ENCODE data around the gene NECTIN3. TPM values are rescaled to one million over a fixed set of nuclear protein-coding genes. Genes with fewer than 3 reads are reported as not detected.

NECTIN3 gene
- polyA plus RNA-seq, 3 donors: 2.9 to 6.8 (median 6.4) TPM

DNA sequence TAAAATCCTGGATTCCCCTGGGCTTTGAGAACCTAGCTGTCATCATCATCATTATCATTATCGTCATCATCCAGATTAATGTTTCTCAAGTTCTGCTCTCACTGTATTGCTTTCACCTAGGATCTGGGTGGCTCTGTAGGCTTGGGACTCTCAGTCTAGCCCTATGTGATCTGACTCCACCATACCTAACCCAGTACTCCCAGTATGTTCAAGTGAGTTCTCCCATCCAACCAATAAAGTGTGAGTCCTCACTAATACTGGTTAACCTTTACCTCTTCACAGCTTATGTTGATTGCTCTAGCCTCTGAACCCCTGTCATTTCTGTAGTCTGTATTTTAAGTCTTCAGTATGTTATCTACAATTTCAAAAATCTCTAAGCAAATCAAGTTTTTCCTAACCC, 102.3 kb downstream of the NECTIN3 start:
- 93 to 95% (median 93%) methylated on average over 1 of the region's 1 CpG for WGBS, 3 donors
- H3K27ac ChIP-seq (ENCODE audit: low read depth, low read length): no peak overlapping the region

GRCh38 chr3:111190518-111190917, 118.9 kb downstream of the NECTIN3 start:
- 94 to 98% (median 96%) methylated on average over 2 of the region's 2 CpGs for WGBS, 3 donors

DNA sequence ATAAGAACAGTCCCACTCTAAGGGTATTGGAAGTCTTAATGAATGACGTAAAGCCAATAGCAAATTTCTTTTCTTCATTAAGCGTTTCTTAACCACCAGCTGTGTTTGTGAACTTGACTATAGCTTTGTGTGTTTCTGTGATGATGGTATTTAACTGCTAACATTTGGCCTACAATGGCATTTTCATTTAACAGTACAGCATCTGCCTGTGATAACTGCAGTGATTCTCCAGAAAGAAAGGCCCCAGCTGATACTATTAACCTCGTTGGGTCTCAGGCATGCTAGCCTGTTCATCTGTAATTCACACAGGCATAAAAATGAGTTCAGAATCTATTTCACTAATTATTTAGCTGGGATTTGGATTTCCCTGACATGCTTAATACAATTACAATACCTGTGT, 121.9 kb downstream of the NECTIN3 start:
- no peak overlapping the region for H3K27ac ChIP-seq (ENCODE audit: low read depth, low read length)
- WGBS, 3 donors: 87 to 88% (median 87%) methylated on average over 3 of the region's 3 CpGs

More at GRCh38 chr3:111190518-111190917, 118.9 kb downstream of the NECTIN3 start:
- no peak overlapping the region for H3K27ac ChIP-seq (ENCODE audit: low read depth, low read length)

GRCh38 chr3:111194048-111194447, 122.4 kb downstream of the NECTIN3 start:
- H3K27ac ChIP-seq (ENCODE audit: low read depth, low read length): no peak overlapping the region
- WGBS, 3 donors: 90 to 100% (median 100%) methylated on average over 1 of the region's 1 CpG

- 71 to 82% (median 73%) methylated on average over 3 of the region's 3 CpGs for WGBS, 3 donors
- no peak overlapping the region for H3K27ac ChIP-seq (ENCODE audit: low read depth, low read length)
Observed at GRCh38 chr3:111197485-111197884, 125.9 kb downstream of the NECTIN3 start.

DNA sequence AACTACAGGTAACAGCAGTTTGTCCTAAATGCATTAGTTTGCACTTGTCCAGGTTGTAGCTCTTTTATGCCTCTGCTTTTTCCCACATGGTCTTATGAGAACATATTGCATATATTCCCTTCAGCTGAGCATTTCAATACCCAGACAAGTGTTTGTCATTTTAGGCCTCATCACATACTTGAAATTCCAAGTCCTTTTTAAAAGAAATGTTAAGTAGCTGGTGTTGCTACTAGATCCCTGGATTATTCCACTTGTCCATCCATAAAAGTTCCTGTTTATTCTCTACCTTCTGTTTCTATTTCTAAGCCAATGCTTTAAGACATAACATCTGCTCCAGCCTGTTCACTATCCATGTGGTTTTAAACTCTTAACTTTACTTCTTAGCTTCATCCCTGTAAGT, 128.4 kb downstream of the NECTIN3 start:
- no peak overlapping the region for H3K27ac ChIP-seq (ENCODE audit: low read depth, low read length)

DNA sequence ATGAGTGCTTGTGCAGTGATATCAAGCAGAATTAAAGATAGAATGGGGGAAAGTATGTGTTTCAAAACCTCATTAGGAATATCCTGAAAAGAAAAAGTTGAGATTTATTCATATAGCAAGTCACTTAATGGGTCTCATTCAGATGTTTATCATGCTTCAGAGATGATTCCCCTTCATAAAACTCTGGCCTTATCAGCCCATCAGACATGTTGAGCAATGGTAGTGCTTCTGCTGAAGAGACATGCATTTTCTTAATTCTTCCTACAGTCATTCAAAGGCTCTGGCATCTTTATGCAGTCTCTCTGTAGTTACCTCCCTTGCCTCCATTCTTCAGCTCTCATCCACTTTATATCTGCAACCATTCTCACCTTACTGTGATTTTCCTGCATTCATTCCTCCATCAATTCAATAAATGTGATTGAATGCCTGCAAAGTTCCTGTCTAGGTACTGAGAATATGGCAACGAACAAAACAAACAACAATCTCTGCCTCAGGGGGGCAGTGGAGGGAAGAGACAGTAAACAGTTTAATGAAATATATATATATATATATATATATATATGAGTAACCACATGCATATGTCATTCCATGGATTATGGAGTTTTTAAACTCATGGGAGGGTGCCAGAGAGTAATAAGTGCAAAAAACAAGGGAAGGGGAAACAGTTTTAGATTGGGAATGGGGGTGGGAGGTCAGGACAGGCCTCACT, 138.5 kb downstream of the NECTIN3 start:
- WGBS, 3 donors: 64 to 71% (median 66%) methylated on average over 1 of the region's 1 CpG

GRCh38 chr3:111210866-111211564, 139.4 kb downstream of the NECTIN3 start:
- WGBS, 3 donors: 89 to 90% (median 90%) methylated on average over 3 of the region's 3 CpGs
- no peak overlapping the region for H3K27ac ChIP-seq (ENCODE audit: low read depth, low read length)

More for the DNA sequence above, 138.5 kb downstream of the NECTIN3 start:
- H3K27ac ChIP-seq (ENCODE audit: low read depth, low read length): no peak overlapping the region

- no peak overlapping the region for H3K27ac ChIP-seq (ENCODE audit: low read depth, low read length)
- WGBS, 3 donors: 87 to 93% (median 90%) methylated on average over 4 of the region's 4 CpGs
Observed at GRCh38 chr3:111212511-111212910, 140.9 kb downstream of the NECTIN3 start.

DNA sequence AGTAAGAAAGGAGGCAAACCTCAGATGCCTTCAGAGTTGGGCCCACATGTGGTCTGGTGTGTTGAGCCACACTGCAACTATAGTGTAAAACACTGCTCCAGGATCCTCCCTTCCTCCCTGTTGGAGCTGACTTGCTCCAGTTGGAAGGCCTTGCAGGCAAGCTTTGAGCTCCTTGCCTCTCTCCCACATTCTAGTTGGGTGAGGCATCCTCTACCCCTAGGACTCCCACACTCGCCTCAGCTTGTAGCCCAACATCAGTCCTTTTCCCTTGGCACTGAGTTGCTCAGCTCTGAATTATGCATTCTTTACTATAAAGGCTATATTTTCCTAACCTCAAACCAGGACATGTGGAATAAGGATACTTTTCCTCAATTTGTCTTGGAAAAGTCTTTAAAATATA, 143.9 kb downstream of the NECTIN3 start:
- WGBS, 3 donors: 60 to 79% (median 67%) methylated on average over 1 of the region's 1 CpG

GRCh38 chr3:111218615-111219014, 147.0 kb downstream of the NECTIN3 start:
- WGBS, 3 donors: 76 to 84% (median 82%) methylated on average over 1 of the region's 1 CpG
- H3K27ac ChIP-seq (ENCODE audit: low read depth, low read length): no peak overlapping the region

More for the DNA sequence above, 143.9 kb downstream of the NECTIN3 start:
- H3K27ac ChIP-seq (ENCODE audit: low read depth, low read length): no peak overlapping the region

- no peak overlapping the region for H3K27ac ChIP-seq (ENCODE audit: low read depth, low read length)
Observed at GRCh38 chr3:111227216-111227615, 155.6 kb downstream of the NECTIN3 start.

DNA sequence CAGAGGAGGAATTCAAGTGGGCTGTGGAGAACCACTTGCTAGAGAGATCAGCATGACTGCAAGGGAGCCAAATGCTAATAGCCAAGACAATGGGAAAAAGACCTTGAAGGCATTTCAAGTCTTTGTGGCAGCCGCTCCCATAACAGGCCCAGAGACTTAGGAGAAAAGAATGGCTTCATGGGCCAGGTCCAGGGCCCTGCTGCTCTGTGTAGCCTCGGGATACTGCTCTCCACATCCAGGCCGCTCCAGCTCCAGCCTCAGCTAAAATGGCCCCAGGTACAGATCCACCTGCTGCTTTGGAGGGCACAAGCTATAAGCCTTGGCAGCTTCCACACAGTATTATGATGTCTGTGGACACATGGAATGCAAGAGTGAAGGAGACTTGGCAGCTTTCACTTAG, 157.7 kb downstream of the NECTIN3 start:
- H3K27ac ChIP-seq (ENCODE audit: low read depth, low read length): no peak overlapping the region
- 92 to 97% (median 93%) methylated on average over 3 of the region's 3 CpGs for WGBS, 3 donors

DNA sequence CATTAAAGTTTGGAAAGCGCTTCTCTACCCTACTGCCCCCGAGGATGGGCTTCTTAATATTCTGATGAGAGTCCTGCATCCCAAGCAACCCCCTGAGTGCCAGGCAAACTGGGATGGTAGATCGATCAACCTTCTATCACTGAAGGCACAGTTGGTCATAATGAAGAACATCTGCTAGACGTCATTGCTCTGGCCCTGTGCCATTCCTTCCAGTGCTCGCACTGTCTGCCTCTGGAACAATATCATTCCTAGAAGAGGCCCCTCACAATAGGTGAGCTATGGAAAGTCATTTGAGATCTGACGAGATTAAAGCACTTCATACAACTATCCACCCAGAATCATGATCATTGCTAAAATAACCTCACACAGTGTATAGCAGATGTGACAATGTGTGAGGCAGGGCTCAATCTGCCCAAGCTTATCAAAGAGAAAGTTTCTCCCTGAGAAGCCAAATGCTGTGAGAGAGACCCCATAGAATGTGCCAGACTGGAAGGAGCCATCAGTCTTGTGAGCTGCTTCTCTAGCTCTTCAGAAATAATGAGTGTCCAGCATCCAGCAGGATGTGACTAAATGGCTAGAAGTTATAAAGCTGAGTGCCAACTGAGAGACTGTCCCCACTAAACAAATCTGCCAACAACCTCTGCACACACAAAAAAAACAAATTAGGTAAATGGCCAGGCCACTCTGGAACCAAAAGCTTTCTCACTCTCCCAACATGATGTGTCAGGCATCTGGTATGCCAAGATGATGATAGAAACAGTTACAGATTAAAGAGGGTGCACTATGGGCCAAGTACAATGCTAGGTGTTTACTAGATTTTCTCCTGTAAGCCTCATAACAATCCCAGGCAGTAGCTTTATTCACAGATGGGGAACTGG, 165.5 kb downstream of the NECTIN3 start:
- no peak overlapping the region for H3K27ac ChIP-seq (ENCODE audit: low read depth, low read length)
- WGBS, 3 donors: 80 to 88% (median 86%) methylated on average over 6 of the region's 6 CpGs

- H3K27ac ChIP-seq (ENCODE audit: low read depth, low read length): no peak overlapping the region
- WGBS, 3 donors: 65 to 72% (median 72%) methylated on average over 1 of the region's 1 CpG
Observed at GRCh38 chr3:111237946-111238345, 166.3 kb downstream of the NECTIN3 start.

DNA sequence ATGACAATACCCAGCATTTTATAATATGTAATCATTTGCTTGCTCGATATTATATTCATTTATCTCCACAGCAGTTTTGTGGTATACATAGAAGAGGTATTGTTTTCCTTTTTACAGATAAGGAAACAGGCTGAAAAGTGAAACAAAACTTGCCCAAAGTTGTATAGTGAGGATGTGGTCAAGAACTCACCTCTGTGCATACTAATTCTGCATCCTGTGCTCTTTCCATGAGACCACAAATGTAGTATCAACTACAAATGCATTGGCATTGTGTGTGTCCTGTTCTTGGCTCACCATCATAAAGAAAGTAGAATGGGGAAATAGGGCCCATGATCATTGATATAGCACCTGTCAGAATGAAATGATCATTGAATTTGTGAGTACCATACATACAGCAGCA, 167.3 kb downstream of the NECTIN3 start:
- H3K27ac ChIP-seq (ENCODE audit: low read depth, low read length): no peak overlapping the region
- WGBS, 3 donors: 54 to 83% (median 71%) methylated on average over 1 of the region's 1 CpG

DNA sequence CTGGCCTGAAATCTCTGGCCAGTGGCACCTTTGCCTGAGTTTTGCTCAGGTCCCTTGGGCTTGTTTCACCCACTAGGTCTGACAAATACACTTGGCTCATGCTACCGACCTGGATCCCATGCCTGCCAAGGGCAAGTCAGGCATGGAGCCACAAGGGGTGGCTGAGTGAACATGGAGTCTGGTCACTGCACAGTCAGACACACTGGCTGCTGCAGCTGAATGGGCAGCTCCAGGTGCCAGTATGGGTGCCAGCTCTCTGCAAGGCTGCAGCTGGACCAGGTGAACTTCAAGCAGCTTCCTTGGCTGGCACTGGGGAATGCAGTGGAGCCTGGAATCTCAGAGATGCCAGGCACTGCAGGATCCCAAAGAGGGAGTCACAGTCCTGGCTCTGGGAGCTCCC, 170.3 kb downstream of the NECTIN3 start:
- WGBS, 3 donors: 71 to 80% (median 72%) methylated on average over 1 of the region's 1 CpG

More for the DNA sequence above, 170.3 kb downstream of the NECTIN3 start:
- H3K27ac ChIP-seq (ENCODE audit: low read depth, low read length): no peak overlapping the region
